ENCODE measurements around the gene ZNF774.
"Not testable (repeated sequence)": the region's sequence is repeated elsewhere in the genome, so short reads cannot be mapped to it uniquely, and the experiment has no call there.

The ZNF774 gene

GRCh38 chr15:90405055-90405607 is 53.0 kb downstream of the ZNF774 start:
- Histone ChIP-seq H3K4me1 (peaks cover 68% of the 10 kb centered on the region), H3K36me3 (replicated peaks) (0 out of 2 replicates have a peak, but pooled peaks cover 3% of the 10 kb centered on the region), H3K9me3 (no peaks in the 10 kb centered on the region), H3K27me3 (ENCODE audit: low read depth) (no peaks in the 10 kb centered on the region), H3K4me3 (no peak overlapping the region)
- DNase-seq (ENCODE audit: low spot score in 2 of 2): peak in 1 of 2 experiments; percentile 95
- in situ Hi-C loops (cut with MboI; ENCODE audit: low sequenced_read_pairs): no loop called here

- no peaks in the 10 kb centered on the region for H3K9me3 ChIP-seq
- in situ Hi-C loops (cut with MboI; ENCODE audit: low sequenced_read_pairs): no loop called here
- no peak overlapping the region for H3K4me3 ChIP-seq
- no peak for DNase-seq (ENCODE audit: low spot score in 2 of 2)
- 0 out of 2 replicates have a peak, but pooled peaks cover 3% of the 10 kb centered on the region for H3K36me3 ChIP-seq (replicated peaks)
- peaks cover 57% of the 10 kb centered on the region for H3K4me1 ChIP-seq
- H3K27me3 ChIP-seq (ENCODE audit: low read depth): no peaks in the 10 kb centered on the region
Observed at GRCh38 chr15:90407336-90407735, 55.3 kb downstream of the ZNF774 start.

DNA sequence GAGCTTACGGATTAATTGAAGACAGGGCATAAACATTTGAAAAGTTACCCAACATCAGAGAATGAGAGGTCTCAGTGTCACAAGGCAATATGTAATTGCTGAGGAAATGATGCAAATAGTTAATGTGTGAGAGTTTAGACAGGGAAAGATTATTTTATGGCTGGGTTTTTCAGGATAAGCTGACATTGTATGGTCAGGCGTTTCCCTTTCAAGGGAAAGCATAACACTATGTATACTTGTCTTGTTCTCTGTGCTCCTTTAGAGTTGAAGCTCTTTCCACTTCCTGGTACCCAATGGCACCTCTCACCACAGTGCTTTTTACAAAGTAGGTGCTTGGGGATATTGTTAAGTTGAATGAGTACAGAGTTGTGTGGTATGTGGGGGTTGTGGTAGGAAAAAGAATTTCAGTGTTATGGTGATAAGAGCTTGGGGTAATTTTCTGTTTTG is 55.8 kb downstream of the ZNF774 start:
- Histone ChIP-seq H3K4me3 (no peak overlapping the region), H3K4me1 (peaks cover 58% of the 10 kb centered on the region), H3K36me3 (replicated peaks) (0 out of 2 replicates have a peak, but pooled peaks cover 3% of the 10 kb centered on the region), H3K27me3 (ENCODE audit: low read depth) (no peaks in the 10 kb centered on the region), H3K9me3 (no peaks in the 10 kb centered on the region)
- peak in 1 of 2 experiments; percentile 30 for DNase-seq (ENCODE audit: low spot score in 2 of 2)
- in situ Hi-C loops (cut with MboI; ENCODE audit: low sequenced_read_pairs): no loop called here

GRCh38 chr15:90408657-90409056 is 56.6 kb downstream of the ZNF774 start:
- Histone ChIP-seq H3K9me3 (no peaks in the 10 kb centered on the region), H3K27me3 (ENCODE audit: low read depth) (no peaks in the 10 kb centered on the region), H3K36me3 (replicated peaks) (0 out of 2 replicates have a peak, but pooled peaks cover 3% of the 10 kb centered on the region), H3K4me1 (peaks cover 64% of the 10 kb centered on the region), H3K4me3 (no peak overlapping the region)
- no peak for DNase-seq (ENCODE audit: low spot score in 2 of 2)
- in situ Hi-C loops (cut with MboI; ENCODE audit: low sequenced_read_pairs): no loop called here

GRCh38 chr15:90409587-90409986 is 57.5 kb downstream of the ZNF774 start:
- H3K27me3 ChIP-seq (ENCODE audit: low read depth); DNase-seq (ENCODE audit: low spot score in 2 of 2); H3K4me3 ChIP-seq; in situ Hi-C loops (cut with MboI; ENCODE audit: low sequenced_read_pairs); H3K36me3 ChIP-seq (replicated peaks); H3K9me3 ChIP-seq: not testable (repeated sequence)
- H3K4me1 ChIP-seq: peaks cover 62% of the 10 kb centered on the region

DNA sequence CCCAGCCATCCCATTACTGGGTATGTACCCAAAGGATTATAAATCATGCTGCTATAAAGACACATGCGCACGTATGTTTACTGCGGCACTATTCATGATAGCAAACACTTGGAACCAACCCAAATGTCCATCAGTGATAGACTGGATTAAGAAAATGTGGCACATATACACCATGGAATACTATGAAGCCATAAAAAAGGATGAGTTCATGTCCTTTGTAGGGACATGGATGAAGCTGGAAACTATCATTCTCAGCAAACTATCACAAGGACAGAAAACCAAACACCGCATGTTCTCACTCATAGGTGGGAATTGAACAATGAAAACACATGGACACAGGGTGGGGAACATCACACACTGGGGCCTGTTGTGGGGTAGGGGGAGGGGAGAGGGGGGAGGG is 58.2 kb downstream of the ZNF774 start:
- H3K27me3 ChIP-seq (ENCODE audit: low read depth); H3K9me3 ChIP-seq; H3K4me3 ChIP-seq; H3K36me3 ChIP-seq (replicated peaks); in situ Hi-C loops (cut with MboI; ENCODE audit: low sequenced_read_pairs); DNase-seq (ENCODE audit: low spot score in 2 of 2): not testable (repeated sequence)
- H3K4me1 ChIP-seq: peaks cover 56% of the 10 kb centered on the region

DNA sequence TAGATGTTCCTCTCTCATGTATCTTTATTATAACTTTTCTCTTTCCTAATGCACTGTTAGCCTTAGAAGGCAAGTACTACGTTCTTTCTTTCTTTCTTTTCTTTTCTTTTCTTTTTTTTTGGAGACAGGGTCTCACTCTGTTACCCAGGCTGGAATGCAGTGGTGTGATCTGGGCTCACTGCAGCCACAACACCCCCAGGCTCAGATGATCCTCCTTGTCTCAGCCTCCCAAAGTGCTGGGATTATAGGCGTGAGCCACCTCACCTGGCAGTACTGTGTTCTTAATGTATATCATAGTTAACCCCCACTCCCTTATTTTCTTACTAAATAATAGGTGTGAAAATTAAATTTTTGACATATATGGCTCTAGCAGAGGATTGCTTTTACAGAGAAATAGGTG is 59.1 kb downstream of the ZNF774 start:
- H3K9me3 ChIP-seq: no peaks in the 10 kb centered on the region
- no peak for DNase-seq (ENCODE audit: low spot score in 2 of 2)
- H3K4me3 ChIP-seq: no peak overlapping the region
- peaks cover 48% of the 10 kb centered on the region for H3K4me1 ChIP-seq
- H3K27me3 ChIP-seq (ENCODE audit: low read depth): no peaks in the 10 kb centered on the region
- in situ Hi-C loops (cut with MboI; ENCODE audit: low sequenced_read_pairs): no loop called here
- 0 out of 2 replicates have a peak, but pooled peaks cover 3% of the 10 kb centered on the region for H3K36me3 ChIP-seq (replicated peaks)

Measured in HAP-1 (cell line).